ENCODE data around the gene CTBP2. TPM values are rescaled to one million over a fixed set of nuclear protein-coding genes. Genes with fewer than 3 reads are reported as not detected.

CTBP2 gene
- total and polyA plus RNA-seq, 2 of the 13 experiments (the other 11 are each of a cell fraction or from before 2014, with no cell fraction given): 0.08 TPM; not detected in 1

GRCh38 chr10:125055446-125055845 is 104.9 kb downstream of the CTBP2 start (continued):
- TF ChIP-seq ZBTB40 (IDR thresholded peaks at IDR 0.05) (no peak), ZBTB40 (CRISPR knock-in tag; IDR thresholded peaks at IDR 0.05) (no peak), ZNF597 (CRISPR knock-in tag; IDR thresholded peaks at IDR 0.05) (no peak), ZNF441 (CRISPR knock-in tag; IDR thresholded peaks at IDR 0.05; ENCODE audit: borderline replicate concordance) (no peak), GATAD2A (CRISPR knock-in tag; IDR thresholded peaks at IDR 0.05) (no peak), ZBTB37 (CRISPR knock-in tag; IDR thresholded peaks at IDR 0.05) (no peak), KIAA2018 (CRISPR knock-in tag; IDR thresholded peaks at IDR 0.05; ENCODE audit: borderline replicate concordance) (no peak)

Data from HepG2 (cell line).